HepG2 (cell line): ENCODE data around the gene BIVM. TPM values are rescaled to one million over a fixed set of nuclear protein-coding genes. Genes with fewer than 3 reads are reported as not detected.

Experiments
- ARNTL ChIP-seq: sonication (generic); formaldehyde crosslinking; IDR thresholded peaks from 2 replicates; pipeline ENCODE4 v1.4.0; 2020; ENCODE audit warnings: mild to moderate bottlenecking, missing genetic modification reagents
- KIAA2018 ChIP-seq: sonication (generic); formaldehyde crosslinking; IDR thresholded peaks from 2 replicates; pipeline ENCODE4 v1.5.0; 2020; ENCODE audit warnings: mild to moderate bottlenecking, missing genetic modification reagents, borderline replicate concordance
- NFIB ChIP-seq: sonication (generic); formaldehyde crosslinking; IDR thresholded peaks from 2 replicates; pipeline ENCODE4 v1.9.0; 2021; ENCODE audit warnings: missing genetic modification reagents, mild to moderate bottlenecking, borderline replicate concordance
- NR2F2 ChIP-seq: IDR thresholded peaks from 2 replicates; pipeline ENCODE4 v1.6.1; 2012; ENCODE audit warnings: low read depth, inconsistent platforms, borderline replicate concordance
- ZFP1 ChIP-seq: IDR thresholded peaks from 2 replicates; pipeline ENCODE4 v1.6.1; 2016
- ZNF207 ChIP-seq: fragments of 450-650 bp; IDR thresholded peaks from 2 replicates; pipeline ENCODE4 v1.6.1; 2016; ENCODE audit warnings: antibody characterized with exemption, borderline replicate concordance
- ZNF33B ChIP-seq: sonication (generic); formaldehyde crosslinking; IDR thresholded peaks from 2 replicates; pipeline ENCODE4 v1.5.1; 2020; ENCODE audit warnings: mild to moderate bottlenecking, missing genetic modification reagents
- ZNF510 ChIP-seq: sonication (generic); formaldehyde crosslinking; IDR thresholded peaks from 2 replicates; pipeline ENCODE4 v1.4.0; 2020; ENCODE audit warnings: low read depth, mild to moderate bottlenecking, missing genetic modification reagents
- ZNF547 ChIP-seq: sonication (generic); formaldehyde crosslinking; IDR thresholded peaks from 2 replicates; pipeline ENCODE4 v1.5.1; 2020; ENCODE audit warnings: mild to moderate bottlenecking, missing genetic modification reagents
- ZSCAN25 ChIP-seq: sonication (generic); formaldehyde crosslinking; IDR thresholded peaks from 2 replicates; pipeline ENCODE4 v1.8.0; 2022; ENCODE audit warnings: mild to moderate bottlenecking, missing genetic modification reagents
- polyA plus RNA-seq, 8 experiments: library from polyadenylated mRNA; depleted of rRNA in 3 of 8; stranded (reverse) in 7 of 8; unstranded in 1 of 8; fragments of >200 nt; fragmentation: Illumina TruSeq in 4 of 8; extraction: Trizol in 4 of 8; gene quantifications; 2 replicates each; pipeline versions ENCODE4 v1.2.1 to v1.2.3, GENCODE V29; 2011 to 2016; ENCODE audit warnings: low read depth in 4 of 8, missing spikeins in 1 of 8, mixed read lengths in 1 of 8; ENCODE audit not compliant: insufficient read depth in 1 of 8
- total RNA-seq, 5 experiments: library from RNA; depleted of rRNA; stranded (reverse); fragments of >200 nt; fragmentation: Illumina TruSeq; extraction: Trizol; gene quantifications; 2 replicates each; pipeline ENCODE4 v1.2.3, GENCODE V29; 2016; ENCODE audit warnings: low read depth in 1 of 5
- TF ChIP-seq, protein P1 (sequence below): sonication (generic); formaldehyde crosslinking; IDR thresholded peaks from 2 replicates; pipeline ENCODE4 v1.8.0; 2022; ENCODE audit warnings: mild to moderate bottlenecking, missing genetic modification reagents, moderate library complexity
- TF ChIP-seq, protein P2 (sequence below): sonication (generic); formaldehyde crosslinking; IDR thresholded peaks from 2 replicates; pipeline ENCODE4 v1.5.0; 2020; ENCODE audit warnings: mild to moderate bottlenecking, missing genetic modification reagents
- TF ChIP-seq, protein P3 (sequence below): IDR thresholded peaks from 2 replicates; pipeline ENCODE4 v1.4.0; 2020; ENCODE audit warnings: mild to moderate bottlenecking, missing genetic modification reagents

The BIVM gene
- total and polyA plus RNA-seq, 2 of the 13 experiments (the other 11 are each of a cell fraction or from before 2014, with no cell fraction given): 10.4 to 15.8 TPM

DNA sequence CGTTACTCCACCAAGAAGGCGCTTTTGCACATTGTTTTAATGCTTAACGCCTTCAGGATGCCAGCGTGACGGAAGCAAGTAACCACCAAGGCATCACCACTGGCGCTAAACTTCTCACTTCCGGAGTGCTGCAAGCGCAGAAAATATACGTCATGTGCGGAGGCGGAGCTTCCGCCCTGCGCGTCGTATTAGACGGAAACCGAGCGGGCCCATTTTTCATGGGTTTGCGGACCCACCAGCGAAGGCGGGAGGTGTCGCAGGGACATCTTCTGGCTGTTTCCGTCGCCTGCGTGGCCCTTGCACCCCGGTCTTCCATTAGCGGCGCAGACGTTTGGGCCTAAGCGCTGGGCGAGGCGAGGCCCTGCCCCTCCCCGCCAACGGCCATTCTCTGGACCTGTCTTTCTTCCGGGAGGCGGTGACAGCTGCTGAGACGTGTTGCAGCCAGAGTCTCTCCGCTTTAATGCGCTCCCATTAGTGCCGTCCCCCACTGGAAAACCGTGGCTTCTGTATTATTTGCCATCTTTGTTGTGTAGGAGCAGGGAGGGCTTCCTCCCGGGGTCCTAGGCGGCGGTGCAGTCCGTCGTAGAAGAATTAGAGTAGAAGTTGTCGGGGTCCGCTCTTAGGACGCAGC is 46.8 kb downstream of the BIVM start, which contains the start of gene ERCC5 (continued):
- TF ChIP-seq, protein P1, sequence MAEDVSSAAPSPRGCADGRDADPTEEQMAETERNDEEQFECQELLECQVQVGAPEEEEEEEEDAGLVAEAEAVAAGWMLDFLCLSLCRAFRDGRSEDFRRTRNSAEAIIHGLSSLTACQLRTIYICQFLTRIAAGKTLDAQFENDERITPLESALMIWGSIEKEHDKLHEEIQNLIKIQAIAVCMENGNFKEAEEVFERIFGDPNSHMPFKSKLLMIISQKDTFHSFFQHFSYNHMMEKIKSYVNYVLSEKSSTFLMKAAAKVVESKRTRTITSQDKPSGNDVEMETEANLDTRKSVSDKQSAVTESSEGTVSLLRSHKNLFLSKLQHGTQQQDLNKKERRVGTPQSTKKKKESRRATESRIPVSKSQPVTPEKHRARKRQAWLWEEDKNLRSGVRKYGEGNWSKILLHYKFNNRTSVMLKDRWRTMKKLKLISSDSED (CRISPR knock-in tag): no peak
- no peak for TF ChIP-seq KIAA2018 (CRISPR knock-in tag)
- TF ChIP-seq, protein P2, sequence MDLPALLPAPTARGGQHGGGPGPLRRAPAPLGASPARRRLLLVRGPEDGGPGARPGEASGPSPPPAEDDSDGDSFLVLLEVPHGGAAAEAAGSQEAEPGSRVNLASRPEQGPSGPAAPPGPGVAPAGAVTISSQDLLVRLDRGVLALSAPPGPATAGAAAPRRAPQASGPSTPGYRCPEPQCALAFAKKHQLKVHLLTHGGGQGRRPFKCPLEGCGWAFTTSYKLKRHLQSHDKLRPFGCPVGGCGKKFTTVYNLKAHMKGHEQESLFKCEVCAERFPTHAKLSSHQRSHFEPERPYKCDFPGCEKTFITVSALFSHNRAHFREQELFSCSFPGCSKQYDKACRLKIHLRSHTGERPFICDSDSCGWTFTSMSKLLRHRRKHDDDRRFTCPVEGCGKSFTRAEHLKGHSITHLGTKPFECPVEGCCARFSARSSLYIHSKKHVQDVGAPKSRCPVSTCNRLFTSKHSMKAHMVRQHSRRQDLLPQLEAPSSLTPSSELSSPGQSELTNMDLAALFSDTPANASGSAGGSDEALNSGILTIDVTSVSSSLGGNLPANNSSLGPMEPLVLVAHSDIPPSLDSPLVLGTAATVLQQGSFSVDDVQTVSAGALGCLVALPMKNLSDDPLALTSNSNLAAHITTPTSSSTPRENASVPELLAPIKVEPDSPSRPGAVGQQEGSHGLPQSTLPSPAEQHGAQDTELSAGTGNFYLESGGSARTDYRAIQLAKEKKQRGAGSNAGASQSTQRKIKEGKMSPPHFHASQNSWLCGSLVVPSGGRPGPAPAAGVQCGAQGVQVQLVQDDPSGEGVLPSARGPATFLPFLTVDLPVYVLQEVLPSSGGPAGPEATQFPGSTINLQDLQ: peak; percentile 78; the same call in 1 of the 2 replicates
- peak; percentile 54 for TF ChIP-seq ARNTL (CRISPR knock-in tag)
- TF ChIP-seq, protein P3, sequence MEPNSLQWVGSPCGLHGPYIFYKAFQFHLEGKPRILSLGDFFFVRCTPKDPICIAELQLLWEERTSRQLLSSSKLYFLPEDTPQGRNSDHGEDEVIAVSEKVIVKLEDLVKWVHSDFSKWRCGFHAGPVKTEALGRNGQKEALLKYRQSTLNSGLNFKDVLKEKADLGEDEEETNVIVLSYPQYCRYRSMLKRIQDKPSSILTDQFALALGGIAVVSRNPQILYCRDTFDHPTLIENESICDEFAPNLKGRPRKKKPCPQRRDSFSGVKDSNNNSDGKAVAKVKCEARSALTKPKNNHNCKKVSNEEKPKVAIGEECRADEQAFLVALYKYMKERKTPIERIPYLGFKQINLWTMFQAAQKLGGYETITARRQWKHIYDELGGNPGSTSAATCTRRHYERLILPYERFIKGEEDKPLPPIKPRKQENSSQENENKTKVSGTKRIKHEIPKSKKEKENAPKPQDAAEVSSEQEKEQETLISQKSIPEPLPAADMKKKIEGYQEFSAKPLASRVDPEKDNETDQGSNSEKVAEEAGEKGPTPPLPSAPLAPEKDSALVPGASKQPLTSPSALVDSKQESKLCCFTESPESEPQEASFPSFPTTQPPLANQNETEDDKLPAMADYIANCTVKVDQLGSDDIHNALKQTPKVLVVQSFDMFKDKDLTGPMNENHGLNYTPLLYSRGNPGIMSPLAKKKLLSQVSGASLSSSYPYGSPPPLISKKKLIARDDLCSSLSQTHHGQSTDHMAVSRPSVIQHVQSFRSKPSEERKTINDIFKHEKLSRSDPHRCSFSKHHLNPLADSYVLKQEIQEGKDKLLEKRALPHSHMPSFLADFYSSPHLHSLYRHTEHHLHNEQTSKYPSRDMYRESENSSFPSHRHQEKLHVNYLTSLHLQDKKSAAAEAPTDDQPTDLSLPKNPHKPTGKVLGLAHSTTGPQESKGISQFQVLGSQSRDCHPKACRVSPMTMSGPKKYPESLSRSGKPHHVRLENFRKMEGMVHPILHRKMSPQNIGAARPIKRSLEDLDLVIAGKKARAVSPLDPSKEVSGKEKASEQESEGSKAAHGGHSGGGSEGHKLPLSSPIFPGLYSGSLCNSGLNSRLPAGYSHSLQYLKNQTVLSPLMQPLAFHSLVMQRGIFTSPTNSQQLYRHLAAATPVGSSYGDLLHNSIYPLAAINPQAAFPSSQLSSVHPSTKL (CRISPR knock-in tag): peak; percentile 74
- no peak; the same call in 1 of the 2 replicates for TF ChIP-seq ZSCAN25 (CRISPR knock-in tag)
- TF ChIP-seq ZFP1 (CRISPR knock-in tag): no peak
- no peak for TF ChIP-seq ZNF510 (CRISPR knock-in tag)
- no peak for TF ChIP-seq ZNF33B (CRISPR knock-in tag)
- peak; percentile 26; the same call in 1 of the 2 replicates for TF ChIP-seq NR2F2
- TF ChIP-seq NFIB (CRISPR knock-in tag): no peak
- peak; percentile 85; the same call in 1 of the 2 replicates for TF ChIP-seq ZNF547 (CRISPR knock-in tag)
- no peak for TF ChIP-seq ZNF207
